Measurements from ENCODE around the gene HNRNPM.

- TF ChIP-seq POLR2A (IDR thresholded peaks at IDR 0.05; ENCODE audit: low read length) (no peak), GATA1 (IDR thresholded peaks at IDR 0.05; ENCODE audit: low read depth, low read length) (no peak)
These were observed 68.4 kb downstream of the HNRNPM start for GRCh38 chr19:8513036-8513686.

Data from erythroblast (primary cell).